Measurements from ENCODE around the gene ZMAT5. TPM values are rescaled to one million over a fixed set of nuclear protein-coding genes. Genes with fewer than 3 reads are reported as not detected.

Gene ZMAT5
- total RNA-seq, 2 donors from 2014 or later, result 16.3 to 18.6 TPM

GRCh38 chr22:29747832-29748231, 19.0 kb downstream of the ZMAT5 start:
- H3K36me3 Mint-ChIP-seq, result peaks cover 9 to 12% of the 10 kb centered on the region in 2 donors
- no peak for DNase-seq (ENCODE audit: low spot score in 2 of 2)
- ATAC-seq, result no peak
- no peaks in the 10 kb centered on the region for H3K9me3 Mint-ChIP-seq
- H3K27ac Mint-ChIP-seq, result no peak overlapping the region

- Mint-ChIP-seq H3K9me3 (no peaks in the 10 kb centered on the region), H3K27ac (no peak overlapping the region), H3K36me3 (peaks cover under 1 to 4% of the 10 kb centered on the region in 2 donors)
- DNase-seq (ENCODE audit: low spot score in 2 of 2), result no peak
- no peak for ATAC-seq
These were observed 21.9 kb downstream of the ZMAT5 start for GRCh38 chr22:29744902-29745301.

- H3K36me3 Mint-ChIP-seq, result peaks cover 0 to 4% of the 10 kb centered on the region in 2 donors
- no peak for ATAC-seq
- no peak for DNase-seq (ENCODE audit: low spot score in 2 of 2)
These were observed 24.5 kb downstream of the ZMAT5 start for GRCh38 chr22:29742326-29742725.

GRCh38 chr22:29741926-29742325, 24.9 kb downstream of the ZMAT5 start:
- H3K9me3 Mint-ChIP-seq, result no peaks in the 10 kb centered on the region
- ATAC-seq, result no peak

More at GRCh38 chr22:29742326-29742725, 24.5 kb downstream of the ZMAT5 start:
- Mint-ChIP-seq H3K27ac (no peak overlapping the region), H3K9me3 (no peaks in the 10 kb centered on the region)

GRCh38 chr22:29740216-29740615, 26.6 kb downstream of the ZMAT5 start:
- DNase-seq (ENCODE audit: low spot score in 2 of 2) (no peak), ATAC-seq (no peak)
- no peaks in the 10 kb centered on the region for H3K36me3 Mint-ChIP-seq
- H3K27ac Mint-ChIP-seq, result no peak overlapping the region
- no peaks in the 10 kb centered on the region for H3K9me3 Mint-ChIP-seq

More at GRCh38 chr22:29741926-29742325, 24.9 kb downstream of the ZMAT5 start:
- H3K27ac Mint-ChIP-seq, result no peak overlapping the region
- DNase-seq (ENCODE audit: low spot score in 2 of 2), result no peak
- H3K36me3 Mint-ChIP-seq, result peaks cover 0 to 4% of the 10 kb centered on the region in 2 donors

GRCh38 chr22:29739346-29739875, 27.4 kb downstream of the ZMAT5 start:
- no peaks in the 10 kb centered on the region for H3K9me3 Mint-ChIP-seq
- no peaks in the 10 kb centered on the region for H3K36me3 Mint-ChIP-seq
- DNase-seq (ENCODE audit: low spot score in 2 of 2) (no peak), ATAC-seq (no peak)
- H3K27ac Mint-ChIP-seq, result no peak overlapping the region

- DNase-seq (ENCODE audit: low spot score in 2 of 2), result no peak
- ATAC-seq, result no peak
- Mint-ChIP-seq H3K27ac (peak overlapping the region in 1 of 2 donors; percentile 67), H3K36me3 (no peaks in the 10 kb centered on the region), H3K9me3 (no peaks in the 10 kb centered on the region)
These were observed 28.5 kb downstream of the ZMAT5 start for GRCh38 chr22:29738118-29738815.

- H3K9me3 Mint-ChIP-seq, result no peaks in the 10 kb centered on the region
- ATAC-seq (no peak), DNase-seq (ENCODE audit: low spot score in 2 of 2) (no peak)
- no peaks in the 10 kb centered on the region for H3K36me3 Mint-ChIP-seq
- H3K27ac Mint-ChIP-seq, result peak overlapping the region in 1 of 2 donors; percentile 67
These were observed 29.3 kb downstream of the ZMAT5 start for GRCh38 chr22:29737251-29738117.

- Mint-ChIP-seq H3K36me3 (no peaks in the 10 kb centered on the region), H3K27ac (no peak overlapping the region), H3K9me3 (no peaks in the 10 kb centered on the region)
- ATAC-seq (no peak), DNase-seq (ENCODE audit: low spot score in 2 of 2) (no peak)
These were observed 31.4 kb downstream of the ZMAT5 start for GRCh38 chr22:29735416-29735815.

- DNase-seq (ENCODE audit: low spot score in 2 of 2) (no peak), ATAC-seq (no peak)
- Mint-ChIP-seq H3K27ac (peak overlapping the region in 1 of 2 donors; percentile 28), H3K36me3 (no peaks in the 10 kb centered on the region), H3K9me3 (no peaks in the 10 kb centered on the region)
These were observed 32.0 kb downstream of the ZMAT5 start for GRCh38 chr22:29734838-29735237.

- DNase-seq (ENCODE audit: low spot score in 2 of 2) (no peak), ATAC-seq (no peak)
- peak overlapping the region in 1 of 2 donors; percentile 28 for H3K27ac Mint-ChIP-seq
- no peaks in the 10 kb centered on the region for H3K36me3 Mint-ChIP-seq
- H3K9me3 Mint-ChIP-seq, result no peaks in the 10 kb centered on the region
These were observed 32.4 kb downstream of the ZMAT5 start for GRCh38 chr22:29734406-29734805.

- DNase-seq (ENCODE audit: low spot score in 2 of 2) (no peak), ATAC-seq (no peak)
- Mint-ChIP-seq H3K9me3 (no peaks in the 10 kb centered on the region), H3K36me3 (no peaks in the 10 kb centered on the region), H3K27ac (peak overlapping the region in 1 of 2 donors; percentile 28)
These were observed 33.2 kb downstream of the ZMAT5 start for GRCh38 chr22:29733362-29734201.

GRCh38 chr22:29732883-29733282, 33.9 kb downstream of the ZMAT5 start:
- Mint-ChIP-seq H3K27ac (peak overlapping the region in 1 of 2 donors; percentile 28), H3K9me3 (no peaks in the 10 kb centered on the region), H3K36me3 (no peaks in the 10 kb centered on the region)
- ATAC-seq (no peak), DNase-seq (ENCODE audit: low spot score in 2 of 2) (no peak)

- Mint-ChIP-seq H3K27ac (no peak overlapping the region), H3K9me3 (no peaks in the 10 kb centered on the region), H3K36me3 (no peaks in the 10 kb centered on the region)
- ATAC-seq (no peak), DNase-seq (ENCODE audit: low spot score in 2 of 2) (no peak)
These were observed 35.6 kb downstream of the ZMAT5 start for GRCh38 chr22:29731058-29731850.

GRCh38 chr22:29729161-29729560, 37.6 kb downstream of the ZMAT5 start:
- no peak for ATAC-seq
- Mint-ChIP-seq H3K36me3 (no peaks in the 10 kb centered on the region), H3K27ac (no peak overlapping the region), H3K9me3 (no peaks in the 10 kb centered on the region)
- no peak for DNase-seq (ENCODE audit: low spot score in 2 of 2)

GRCh38 chr22:29727131-29727523, 39.7 kb downstream of the ZMAT5 start:
- H3K36me3 Mint-ChIP-seq, result no peaks in the 10 kb centered on the region
- peak; percentile 35 to 53 for ATAC-seq
- H3K27ac Mint-ChIP-seq, result no peak overlapping the region
- no peaks in the 10 kb centered on the region for H3K9me3 Mint-ChIP-seq
- DNase-seq (ENCODE audit: low spot score in 2 of 2), result peak in 1 of 2 donors; percentile 27

All from activated naive CD4-positive, alpha-beta T cell treated with anti-CD3 and anti-CD28 coated beads, Interleukin-2, amount 50 U/mL, for 72 hours (primary cell).